Tracheal epithelial cell (primary cell): ENCODE measurements around the gene CAMK2G. TPM values are rescaled to one million over a fixed set of nuclear protein-coding genes. Genes with fewer than 3 reads are reported as not detected.

Experiments used
- total RNA-seq: library from RNA; depleted of rRNA; stranded (reverse); fragments of >200 nt; gene quantifications from 2 replicates; pipeline ENCODE4 v1.2.1, GENCODE V29; 2014

CAMK2G gene
- 18.3 and 23.2 TPM in 2 replicates for total RNA-seq

DNA sequence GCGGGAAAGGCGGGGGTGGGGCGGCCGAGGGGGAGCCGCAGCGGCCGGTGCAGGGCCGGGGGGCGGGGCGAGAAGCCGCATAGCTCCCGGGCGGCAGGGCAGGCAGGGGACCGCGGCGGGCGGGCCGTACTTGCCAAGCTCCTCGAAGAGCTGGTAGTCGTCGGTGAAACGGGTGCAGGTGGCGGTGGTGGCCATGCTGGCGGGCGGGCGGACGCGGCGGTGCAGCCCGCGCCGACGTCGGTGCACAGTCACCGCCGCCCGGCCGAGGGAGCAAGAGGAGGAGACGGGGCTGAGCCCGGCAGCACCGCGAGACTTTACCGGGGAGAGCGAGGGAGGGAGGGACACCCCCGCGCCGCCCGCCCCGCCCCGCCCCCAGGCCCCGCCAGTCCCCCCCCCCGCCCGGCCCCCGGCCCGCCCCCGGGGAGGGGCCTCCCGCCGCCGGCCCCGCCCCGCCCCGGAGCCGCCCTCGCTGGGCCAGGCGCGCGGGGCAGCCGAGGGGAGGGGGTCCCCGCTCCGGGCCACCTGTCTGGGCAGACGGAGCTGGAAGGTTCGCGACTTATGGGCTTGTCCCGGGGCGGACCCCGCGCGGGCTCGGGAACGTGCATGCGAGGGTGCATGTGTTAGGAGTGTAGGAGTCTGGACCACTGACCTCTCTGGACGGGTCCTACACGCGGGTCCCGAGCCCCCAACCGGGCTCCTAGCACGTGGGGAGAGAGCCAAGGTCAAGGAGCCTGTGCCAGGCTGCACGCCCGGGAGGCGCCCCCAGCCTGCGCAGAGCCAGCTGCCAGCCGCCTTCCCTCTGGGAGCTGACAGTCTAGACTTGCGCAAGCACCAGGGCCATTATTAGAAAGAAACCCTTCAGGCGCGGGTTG, at the start of gene CAMK2G:
Gene CAMK2G (minus strand): TSS at position 289 of the 872 bp plus-strand sequence. CDS start 94 bp downstream, at position 195.

GRCh38 chr10:73910764-73911552, 36.6 kb upstream of the CAMK2G start, which contains the start of gene PLAU:
TSS of gene PLAU (plus strand) at chr10:73911132. CDS start at chr10:73911556, 424 bp downstream.

DNA sequence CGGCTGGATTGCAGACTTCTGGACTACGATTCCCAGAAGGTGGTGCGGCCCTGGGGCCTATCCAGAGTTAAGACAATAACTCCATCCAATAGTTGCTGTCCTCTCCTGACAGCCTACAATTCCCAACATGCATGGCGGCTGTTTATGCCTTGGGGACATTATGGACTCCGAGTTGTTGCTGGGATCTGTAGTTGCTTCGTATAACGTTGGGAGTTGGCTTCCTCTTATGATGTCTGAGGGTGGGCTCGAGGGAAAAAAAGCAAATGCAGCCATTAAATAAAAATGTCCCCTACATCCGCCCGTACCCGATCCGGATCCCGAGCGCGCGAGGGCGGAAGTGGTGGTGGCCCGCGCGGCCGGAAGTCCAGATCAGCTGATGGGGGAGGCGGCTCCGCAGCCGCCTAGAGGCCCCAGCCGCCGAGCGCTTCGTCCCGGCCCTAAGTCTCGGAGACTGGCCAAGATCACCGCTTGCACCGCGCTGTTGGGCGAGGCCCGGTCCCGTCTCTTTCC, 89.1 kb downstream of the CAMK2G start, which contains the start of gene ZSWIM8:
Gene ZSWIM8 (plus strand): TSS at position 396 of the 510 bp plus-strand sequence. CDS start 273 bp downstream, outside the sequence.

DNA sequence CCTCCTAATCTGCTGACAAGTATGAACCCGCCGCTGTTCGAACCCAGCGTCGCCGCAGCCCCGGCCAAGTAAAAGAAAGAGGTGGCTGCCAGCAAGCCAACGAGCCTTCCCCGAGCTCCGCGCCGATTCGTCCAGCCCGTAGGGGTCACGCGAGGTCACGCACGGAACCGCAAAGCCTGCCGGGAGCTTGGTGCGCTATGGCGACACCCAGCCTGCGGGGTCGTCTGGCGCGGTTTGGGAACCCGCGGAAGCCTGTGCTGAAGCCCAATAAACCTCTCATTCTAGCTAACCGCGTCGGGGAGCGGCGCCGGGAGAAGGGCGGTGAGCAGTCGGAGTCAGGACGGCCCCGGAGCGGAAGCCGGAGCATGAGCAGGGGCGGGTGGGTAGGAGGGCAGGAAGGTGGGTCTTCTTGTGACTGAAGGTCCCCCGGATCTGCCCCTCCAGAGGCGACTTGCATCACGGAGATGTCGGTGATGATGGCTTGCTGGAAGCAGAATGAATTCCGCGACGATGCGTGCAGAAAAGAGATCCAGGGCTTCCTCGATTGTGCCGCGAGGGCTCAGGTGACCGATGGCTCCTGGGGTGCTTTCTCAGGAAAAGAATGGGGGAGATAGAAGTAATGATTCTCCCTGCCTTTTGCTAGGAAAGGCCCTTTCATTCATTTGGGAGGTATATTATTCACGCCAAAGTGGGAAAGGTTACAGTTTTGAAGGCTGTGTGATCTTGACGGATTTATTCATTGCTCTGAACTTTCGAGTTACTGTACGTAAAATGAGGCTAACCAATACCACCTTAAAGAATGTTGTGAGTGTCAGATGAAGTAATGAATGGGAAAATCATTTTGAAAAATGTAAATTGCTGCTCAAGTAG, 92.2 kb downstream of the CAMK2G start, which contains the start of gene CHCHD1:
Gene CHCHD1 (plus strand): TSS at position 170 of the 870 bp plus-strand sequence. CDS start 28 bp downstream, at position 198.

Other genes with a start within 250 kb of the CAMK2G start
- not detected in 2 replicates for gene MYOZ1, start 233.1 kb downstream of the CAMK2G start, total RNA-seq
- not detected in 2 replicates for gene SYNPO2L, start 218.5 kb downstream of the CAMK2G start, total RNA-seq
- gene AGAP5, start 176.4 kb downstream of the CAMK2G start, total RNA-seq, result 0.96 and 2.3 TPM in 2 replicates
- gene SEC24C, start 130.2 kb downstream of the CAMK2G start, total RNA-seq, result 45.6 and 52.1 TPM in 2 replicates
- gene CHCHD1, start 92.5 kb downstream of the CAMK2G start, total RNA-seq, result 16.4 and 16.8 TPM in 2 replicates
- gene ZSWIM8, start 88.9 kb downstream of the CAMK2G start, total RNA-seq, result 39.3 and 44.1 TPM in 2 replicates
- 6.6 and 7.0 TPM in 2 replicates for gene NDST2, start 63.0 kb downstream of the CAMK2G start, total RNA-seq
- gene PLAU, start 36.6 kb upstream of the CAMK2G start, total RNA-seq, result 72.9 and 837 TPM in 2 replicates
- 54.6 and 143 TPM in 2 replicates for gene VCL, start 123.6 kb upstream of the CAMK2G start, total RNA-seq